IMR-90 (cell line): Measurements from ENCODE around the gene RAB31. TPM values are rescaled to one million over a fixed set of nuclear protein-coding genes. Genes with fewer than 3 reads are reported as not detected.
A peak's percentile ranks its signal among the peaks of the same experiment; 100 is the strongest.

Source experiments
- ATAC-seq: fragments of 200-7000 bp; cut with Tn5 transposase; 2 replicates; pipeline ENCODE4 v1.9.1; 2020; ENCODE audit warnings: low read depth, mild to moderate bottlenecking, moderate library complexity
- BruUV-seq: library from RNA; stranded (reverse); fragments of 400-500 nt; replicated peaks from 2 replicates; lab custom pipeline; 2021; lab: Mats Ljungman, UMichigan
- CTCF ChIA-PET: fragments of 300-600 bp; formaldehyde crosslinking; extraction: SDS; loops from one replicate; lab custom pipeline; 2021; ENCODE audit warnings: antibody characterized with exemption; lab: Yijun Ruan, JAX
- POLR2A ChIA-PET: fragments of 300-600 bp; sonication (Branson Sonifier 250); formaldehyde crosslinking; loops from one replicate; lab custom pipeline; 2022; ENCODE audit warnings: antibody characterized with exemption; ENCODE audit not compliant: unreplicated experiment; lab: Charles Lee
- DNase-seq: peaks from one replicate; pipeline ENCODE4 v3.0.0; 2013
- H2AFZ ChIP-seq: replicated peaks from 2 replicates; pipeline ENCODE3; 2013; ENCODE audit warnings: low read length, mild to moderate bottlenecking; ENCODE audit not compliant: poor library complexity
- H2AK5ac ChIP-seq: 2 replicates; pipeline ENCODE4 v1.6.1; 2013; ENCODE audit warnings: low read depth, low read length, inconsistent platforms
- H2AK9ac ChIP-seq: replicated peaks from 2 replicates; pipeline ENCODE3; 2013; ENCODE audit warnings: mild to moderate bottlenecking, low read depth, low read length, moderate library complexity; ENCODE audit not compliant: poor library complexity
- H2BK120ac ChIP-seq: 2 replicates; pipeline ENCODE4 v1.6.1; 2013; ENCODE audit warnings: low read depth, low read length, inconsistent platforms
- H2BK15ac ChIP-seq: 3 replicates; pipeline ENCODE4 v1.6.1; 2013; ENCODE audit warnings: low read depth, low read length, inconsistent platforms
- H2BK20ac ChIP-seq: 2 replicates; pipeline ENCODE4 v1.6.1; 2013; ENCODE audit warnings: low read depth, mild to moderate bottlenecking, inconsistent platforms, low read length, moderate library complexity
- H2BK5ac ChIP-seq: 2 replicates; pipeline ENCODE4 v1.6.1; 2013; ENCODE audit warnings: mild to moderate bottlenecking, low read depth, low read length, inconsistent platforms; ENCODE audit not compliant: poor library complexity, severe bottlenecking
- H3K14ac ChIP-seq: replicated peaks from 2 replicates; pipeline ENCODE4 v1.6.1; 2013; ENCODE audit warnings: low read depth, low read length, inconsistent platforms
- H3K18ac ChIP-seq: 2 replicates; pipeline ENCODE4 v1.6.1; 2013; ENCODE audit warnings: low read depth, low read length, control low read depth
- H3K23ac ChIP-seq: 2 replicates; pipeline ENCODE4 v1.6.1; 2013; ENCODE audit warnings: low read depth, low read length, inconsistent platforms
- H3K27ac ChIP-seq: 2 replicates; pipeline ENCODE4 v1.5.1; 2013; ENCODE audit warnings: mild to moderate bottlenecking, control low read depth, low read length; ENCODE audit not compliant: insufficient read depth
- H3K27me3 ChIP-seq: 2 replicates; pipeline ENCODE4 v1.6.1; 2013; ENCODE audit warnings: low read length; ENCODE audit not compliant: control insufficient read depth, insufficient read depth
- H3K36me3 ChIP-seq: 2 replicates; pipeline ENCODE4 v1.6.1; 2013; ENCODE audit warnings: low read length, mixed read lengths; ENCODE audit not compliant: control insufficient read depth, insufficient read depth
- H3K4ac ChIP-seq: 2 replicates; pipeline ENCODE4 v1.6.1; 2013; ENCODE audit warnings: low read depth, low read length, inconsistent platforms
- H3K4me1 ChIP-seq: 2 replicates; pipeline ENCODE4 v1.6.1; 2013; ENCODE audit warnings: low read length, mixed read lengths; ENCODE audit not compliant: control insufficient read depth, insufficient read depth
- H3K4me2 ChIP-seq: 2 replicates; pipeline ENCODE4 v1.6.1; 2013; ENCODE audit warnings: low read depth, mild to moderate bottlenecking, control low read depth, low read length, moderate library complexity
- H3K4me3 ChIP-seq: 2 replicates; pipeline ENCODE4 v1.5.1; 2013; ENCODE audit warnings: low read depth, mild to moderate bottlenecking, control low read depth, low read length, moderate library complexity; ENCODE audit not compliant: insufficient read depth
- H3K56ac ChIP-seq: 2 replicates; pipeline ENCODE4 v1.6.1; 2013; ENCODE audit warnings: low read length, inconsistent platforms; ENCODE audit not compliant: insufficient read depth; ENCODE audit errors: extremely low read depth
- H3K79me1 ChIP-seq, 2 experiments: 2 replicates each; pipeline ENCODE4 v1.6.1; 2013; ENCODE audit warnings: low read length in 2 of 2, inconsistent platforms in 1 of 2, low read depth in 1 of 2
- H3K9ac ChIP-seq: 2 replicates; pipeline ENCODE4 v1.6.1; 2013; ENCODE audit warnings: low read depth, low read length, control low read depth
- H3K9me1 ChIP-seq: 2 replicates; pipeline ENCODE4 v1.6.1; 2013; ENCODE audit warnings: low read length, inconsistent platforms; ENCODE audit not compliant: insufficient read depth
- H3K9me3 ChIP-seq: 2 replicates; pipeline ENCODE4 v1.6.1; 2013; ENCODE audit warnings: low read length; ENCODE audit not compliant: control insufficient read depth, insufficient read depth
- H4K20me1 ChIP-seq: 2 replicates; pipeline ENCODE4 v1.6.1; 2013; ENCODE audit warnings: low read length, inconsistent platforms; ENCODE audit not compliant: insufficient read depth
- H4K5ac ChIP-seq: 2 replicates; pipeline ENCODE4 v1.6.1; 2013; ENCODE audit warnings: mild to moderate bottlenecking, low read depth, low read length, control low read depth
- H4K8ac ChIP-seq, 2 experiments: 2 replicates each; pipeline ENCODE4 v1.6.1; 2013; ENCODE audit warnings: low read depth in 2 of 2, low read length in 2 of 2, control low read depth in 1 of 2, inconsistent platforms in 1 of 2
- H4K91ac ChIP-seq: 2 replicates; pipeline ENCODE4 v1.6.1; 2013; ENCODE audit warnings: low read depth, low read length, inconsistent platforms; ENCODE audit not compliant: insufficient read depth
- BHLHE40 ChIP-seq: fragments of 150-350 bp; IDR thresholded peaks from 2 replicates; pipeline ENCODE4 v1.6.1; 2016; ENCODE audit warnings: mild to moderate bottlenecking, low read depth, low read length
- CEBPB ChIP-seq: IDR thresholded peaks from 2 replicates; pipeline ENCODE4 v1.6.1; 2012; ENCODE audit warnings: low read depth, low read length, improper control_type of control experiment
- CHD1 ChIP-seq: IDR thresholded peaks from 2 replicates; pipeline ENCODE4 v1.6.1; 2012; ENCODE audit warnings: low read depth, low read length, improper control_type of control experiment
- MAFK ChIP-seq: IDR thresholded peaks from 2 replicates; pipeline ENCODE4 v1.6.1; 2012; ENCODE audit warnings: low read depth, low read length, improper control_type of control experiment
- NFE2L2 ChIP-seq: fragments of 150-350 bp; IDR thresholded peaks from 2 replicates; pipeline ENCODE4 v1.6.1; 2016; ENCODE audit warnings: low read depth, mild to moderate bottlenecking, low read length
- POLR2A ChIP-seq: IDR thresholded peaks from 2 replicates; pipeline ENCODE4 v1.6.1; 2012; ENCODE audit warnings: mild to moderate bottlenecking, low read depth, low read length
- RCOR1 ChIP-seq: IDR thresholded peaks from 2 replicates; pipeline ENCODE4 v1.6.1; 2012; ENCODE audit warnings: mild to moderate bottlenecking, low read length, improper control_type of control experiment; ENCODE audit not compliant: insufficient replicate concordance
- RFX5 ChIP-seq: IDR thresholded peaks from 2 replicates; pipeline ENCODE4 v1.8.0; 2012; ENCODE audit warnings: low read depth, mild to moderate bottlenecking, low read length, moderate library complexity
- USF2 ChIP-seq: fragments of 150-350 bp; IDR thresholded peaks from 2 replicates; pipeline ENCODE4 v1.6.1; 2017; ENCODE audit warnings: mild to moderate bottlenecking, antibody characterized with exemption, low read length, low read depth
- WGBS, 2 experiments: methylation state at CpG; one replicate each; pipeline versions ENCODE4 v1.1.5 to v1.1.7; 2013; ENCODE audit warnings: missing lambda C conversion rate in 2 of 2; ENCODE audit not compliant: insufficient read length in 1 of 2; ENCODE audit errors: extremely low coverage in 2 of 2; 5-methylcytosine and 5-hydroxymethylcytosine counted together
- dilution Hi-C: fragments of 300-500 bp; cut with HindIII; formaldehyde crosslinking; loops from one replicate; pipeline ENCODE4 v1.14.3; 2018; ENCODE audit warnings: low sequenced_read_pairs; ENCODE audit not compliant: unreplicated experiment
- in situ Hi-C: fragments of 300-500 bp; cut with MboI; formaldehyde crosslinking; loops from 3 replicates; pipeline ENCODE4 v1.14.3; 2019; ENCODE audit warnings: low sequenced_read_pairs, inconsistent platforms, mixed read lengths
- intact Hi-C: fragments of 100-400 bp; cut with micrococcal nuclease; formaldehyde crosslinking; loops from 2 replicates; pipeline ENCODE4 v1.10.0; 2022
- polyA plus RNA-seq, 3 experiments: library from polyadenylated mRNA; depleted of rRNA; stranded (reverse); fragments of >200 nt; gene quantifications; 2 replicates each; pipeline ENCODE4 v1.2.3, GENCODE V29; 2012; ENCODE audit warnings: low replicate concordance in 1 of 3
- total RNA-seq: library from RNA; depleted of rRNA; stranded (reverse); fragments of >200 nt; gene quantifications from 2 replicates; pipeline ENCODE4 v1.2.3, GENCODE V29; 2012
- TF ChIP-seq, protein P1 (sequence below): conservative IDR thresholded peaks from 2 replicates; pipeline ENCODE4 v1.5.1; 2012; ENCODE audit warnings: mild to moderate bottlenecking, low read depth, low read length, improper control_type of control experiment
- TF ChIP-seq, protein P2 (sequence below): fragments of 150-350 bp; IDR thresholded peaks from 2 replicates; pipeline ENCODE4 v1.6.1; 2016; ENCODE audit warnings: low read depth, mild to moderate bottlenecking, low read length, moderate library complexity, borderline replicate concordance

RAB31 gene
- total and polyA plus RNA-seq, 2 of the 4 experiments (the other 2 are of a cell fraction) = 13.8 to 26.9 TPM

- Histone ChIP-seq H3K27ac (no peak overlapping the region), H3K79me1 (peaks cover 3 to 10% of the 10 kb centered on the region in 2 experiments; a peak in 2 of 4 replicates), H3K27me3 (no peaks in the 10 kb centered on the region), H3K56ac (no peak overlapping the region), H3K4me1 (peaks cover 4% of the 10 kb centered on the region), H2BK120ac (no peak overlapping the region), H2AFZ (no peak overlapping the region), H4K91ac (no peak overlapping the region), H3K4ac (no peak overlapping the region), H4K8ac (no peak overlapping the region), H3K9me1 (peaks cover 15% of the 10 kb centered on the region; the same call in 1 of the 2 replicates), H2BK15ac (no peak overlapping the region), H3K18ac (no peak overlapping the region), H2BK20ac (no peak overlapping the region), H2AK9ac (no peak overlapping the region), H3K36me3 (no peaks in the 10 kb centered on the region), H4K20me1 (no peaks in the 10 kb centered on the region), H3K4me3 (no peak overlapping the region), H3K9me3 (no peaks in the 10 kb centered on the region), H2BK5ac (no peak overlapping the region), H3K4me2 (no peak overlapping the region), H2AK5ac (no peak overlapping the region), H4K5ac (no peak overlapping the region), H3K23ac (no peak overlapping the region), H3K9ac (no peak overlapping the region), H3K14ac (no peak overlapping the region)
- POLR2A ChIA-PET = no interaction called here
- CTCF ChIA-PET = no interaction called here
- intact Hi-C loops = no loop called here
- no CpG with 5 or more reads among the region's 10 CpGs for WGBS, 2 experiments
- ATAC-seq = no peak
- peak; percentile 19 for DNase-seq
- in situ Hi-C loops = no loop called here
- dilution Hi-C loops = no loop called here
- no TSS peak for BruUV-seq
- no peak for TF ChIP-seq NFE2L2
- TF ChIP-seq BHLHE40 = no peak
- TF ChIP-seq USF2 = no peak
- TF ChIP-seq CHD1 = no peak
- TF ChIP-seq, protein P1, sequence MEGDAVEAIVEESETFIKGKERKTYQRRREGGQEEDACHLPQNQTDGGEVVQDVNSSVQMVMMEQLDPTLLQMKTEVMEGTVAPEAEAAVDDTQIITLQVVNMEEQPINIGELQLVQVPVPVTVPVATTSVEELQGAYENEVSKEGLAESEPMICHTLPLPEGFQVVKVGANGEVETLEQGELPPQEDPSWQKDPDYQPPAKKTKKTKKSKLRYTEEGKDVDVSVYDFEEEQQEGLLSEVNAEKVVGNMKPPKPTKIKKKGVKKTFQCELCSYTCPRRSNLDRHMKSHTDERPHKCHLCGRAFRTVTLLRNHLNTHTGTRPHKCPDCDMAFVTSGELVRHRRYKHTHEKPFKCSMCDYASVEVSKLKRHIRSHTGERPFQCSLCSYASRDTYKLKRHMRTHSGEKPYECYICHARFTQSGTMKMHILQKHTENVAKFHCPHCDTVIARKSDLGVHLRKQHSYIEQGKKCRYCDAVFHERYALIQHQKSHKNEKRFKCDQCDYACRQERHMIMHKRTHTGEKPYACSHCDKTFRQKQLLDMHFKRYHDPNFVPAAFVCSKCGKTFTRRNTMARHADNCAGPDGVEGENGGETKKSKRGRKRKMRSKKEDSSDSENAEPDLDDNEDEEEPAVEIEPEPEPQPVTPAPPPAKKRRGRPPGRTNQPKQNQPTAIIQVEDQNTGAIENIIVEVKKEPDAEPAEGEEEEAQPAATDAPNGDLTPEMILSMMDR = no peak
- no peak for TF ChIP-seq POLR2A
- no peak for TF ChIP-seq RFX5
- no peak for TF ChIP-seq MAFK
- TF ChIP-seq, protein P2, sequence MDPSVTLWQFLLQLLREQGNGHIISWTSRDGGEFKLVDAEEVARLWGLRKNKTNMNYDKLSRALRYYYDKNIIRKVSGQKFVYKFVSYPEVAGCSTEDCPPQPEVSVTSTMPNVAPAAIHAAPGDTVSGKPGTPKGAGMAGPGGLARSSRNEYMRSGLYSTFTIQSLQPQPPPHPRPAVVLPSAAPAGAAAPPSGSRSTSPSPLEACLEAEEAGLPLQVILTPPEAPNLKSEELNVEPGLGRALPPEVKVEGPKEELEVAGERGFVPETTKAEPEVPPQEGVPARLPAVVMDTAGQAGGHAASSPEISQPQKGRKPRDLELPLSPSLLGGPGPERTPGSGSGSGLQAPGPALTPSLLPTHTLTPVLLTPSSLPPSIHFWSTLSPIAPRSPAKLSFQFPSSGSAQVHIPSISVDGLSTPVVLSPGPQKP = no peak
- TF ChIP-seq RCOR1 = no peak
- TF ChIP-seq CEBPB = no peak
These were observed 138.2 kb downstream of the RAB31 start for GRCh38 chr18:9846162-9846925.
